Erythroblast (primary cell): ENCODE measurements around the gene CDH6.

Source experiments
- GATA1 ChIP-seq: IDR thresholded peaks from 2 replicates; pipeline ENCODE4 v1.6.1; 2011; ENCODE audit warnings: low read depth, mild to moderate bottlenecking, control low read depth, low read length, moderate library complexity
- POLR2A ChIP-seq: IDR thresholded peaks from 2 replicates; pipeline ENCODE4 v1.6.1; 2011; ENCODE audit warnings: mild to moderate bottlenecking, low read length

- TF ChIP-seq POLR2A, result no peak
- no peak for TF ChIP-seq GATA1
These were observed 129.5 kb downstream of the CDH6 start for GRCh38 chr5:31322946-31323345.
